ENCODE results near the gene FIGN. TPM values are rescaled to one million over a fixed set of nuclear protein-coding genes. Genes with fewer than 3 reads are reported as not detected.

Gene FIGN
- total RNA-seq, 1 donor from 2014 or later, result not detected

DNA sequence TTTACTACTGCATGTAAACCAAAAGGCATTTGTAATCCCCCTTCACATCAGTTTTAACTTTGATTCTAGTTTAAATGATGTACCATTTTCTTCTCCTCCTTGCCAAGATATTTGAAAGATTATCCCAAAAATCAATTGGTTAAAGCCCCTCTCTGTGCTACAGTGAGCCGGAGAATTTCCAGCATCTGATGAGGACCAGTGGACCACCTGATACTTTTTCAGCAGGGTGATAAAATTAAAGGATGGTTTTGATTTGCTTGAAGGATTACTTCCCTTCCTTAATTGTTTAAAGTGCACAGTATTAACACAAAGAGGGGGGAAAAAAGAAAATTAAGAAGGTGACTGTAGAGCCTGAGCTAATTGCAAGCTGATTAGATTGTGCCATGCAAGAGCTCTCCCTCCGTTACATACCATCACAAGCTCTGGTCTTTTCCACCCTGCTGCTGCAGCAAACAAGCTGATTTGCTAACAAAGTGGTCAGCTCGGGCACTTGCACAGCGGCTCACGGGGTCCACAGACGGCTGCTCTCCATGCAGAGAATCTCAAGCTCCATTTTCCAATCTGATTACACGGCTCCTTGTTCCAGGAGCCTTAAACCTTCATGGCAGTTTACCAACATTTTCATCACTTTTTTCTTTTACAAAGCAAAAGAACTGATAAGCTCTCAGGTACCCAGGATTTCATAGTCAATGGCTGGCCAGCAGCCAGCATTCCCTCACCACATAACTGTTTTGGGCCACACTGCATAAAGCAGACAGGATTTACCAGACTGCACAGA is 22.1 kb downstream of the FIGN start:
- Mint-ChIP-seq H3K9me3 (no peaks in the 10 kb centered on the region), H3K4me3 (no peak overlapping the region), H3K4me1 (no peaks in the 10 kb centered on the region), H3K27ac (no peak overlapping the region), H3K36me3 (ENCODE audit: low read depth) (no peaks in the 10 kb centered on the region), H3K27me3 (no peaks in the 10 kb centered on the region)
- CTCF ChIA-PET, result no interaction called here
- POLR2A ChIA-PET, result no interaction called here
- TF ChIP-seq, protein P1, sequence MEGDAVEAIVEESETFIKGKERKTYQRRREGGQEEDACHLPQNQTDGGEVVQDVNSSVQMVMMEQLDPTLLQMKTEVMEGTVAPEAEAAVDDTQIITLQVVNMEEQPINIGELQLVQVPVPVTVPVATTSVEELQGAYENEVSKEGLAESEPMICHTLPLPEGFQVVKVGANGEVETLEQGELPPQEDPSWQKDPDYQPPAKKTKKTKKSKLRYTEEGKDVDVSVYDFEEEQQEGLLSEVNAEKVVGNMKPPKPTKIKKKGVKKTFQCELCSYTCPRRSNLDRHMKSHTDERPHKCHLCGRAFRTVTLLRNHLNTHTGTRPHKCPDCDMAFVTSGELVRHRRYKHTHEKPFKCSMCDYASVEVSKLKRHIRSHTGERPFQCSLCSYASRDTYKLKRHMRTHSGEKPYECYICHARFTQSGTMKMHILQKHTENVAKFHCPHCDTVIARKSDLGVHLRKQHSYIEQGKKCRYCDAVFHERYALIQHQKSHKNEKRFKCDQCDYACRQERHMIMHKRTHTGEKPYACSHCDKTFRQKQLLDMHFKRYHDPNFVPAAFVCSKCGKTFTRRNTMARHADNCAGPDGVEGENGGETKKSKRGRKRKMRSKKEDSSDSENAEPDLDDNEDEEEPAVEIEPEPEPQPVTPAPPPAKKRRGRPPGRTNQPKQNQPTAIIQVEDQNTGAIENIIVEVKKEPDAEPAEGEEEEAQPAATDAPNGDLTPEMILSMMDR (IDR thresholded peaks at IDR 0.05), result no peak
- DNase-seq (no peak), ATAC-seq (ENCODE audit: low read depth) (no peak)
- intact Hi-C loops (cut with micrococcal nuclease), result no loop called here

DNA sequence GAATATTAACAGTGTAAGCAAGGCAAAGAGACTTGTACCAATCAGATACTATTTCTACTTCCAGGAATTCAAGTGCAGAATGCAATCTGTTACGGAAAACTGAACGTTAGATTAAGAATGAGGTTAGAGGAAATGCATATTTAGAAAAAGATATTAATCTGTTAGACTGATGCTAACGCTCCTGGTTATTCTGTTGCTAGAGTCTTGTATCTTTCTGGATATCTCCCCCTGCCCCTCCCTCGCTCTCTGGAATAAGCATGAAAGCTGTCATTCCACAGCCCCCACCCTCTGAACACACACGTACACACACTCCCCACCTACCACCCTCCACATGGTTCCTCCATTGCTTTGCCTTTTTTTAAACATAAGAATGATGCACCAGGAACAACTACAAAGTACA is 24.1 kb downstream of the FIGN start:
- H3K9me3 Mint-ChIP-seq, result no peaks in the 10 kb centered on the region
- CTCF ChIA-PET, result no interaction called here
- H3K4me1 Mint-ChIP-seq, result no peaks in the 10 kb centered on the region
- no peaks in the 10 kb centered on the region for H3K36me3 Mint-ChIP-seq (ENCODE audit: low read depth)
- DNase-seq (no peak), ATAC-seq (ENCODE audit: low read depth) (no peak)
- H3K4me3 Mint-ChIP-seq, result no peak overlapping the region
- TF ChIP-seq, protein P1 (IDR thresholded peaks at IDR 0.05), result no peak
- intact Hi-C loops (cut with micrococcal nuclease), result no loop called here
- POLR2A ChIA-PET, result no interaction called here
- no peaks in the 10 kb centered on the region for H3K27me3 Mint-ChIP-seq
- H3K27ac Mint-ChIP-seq, result no peak overlapping the region

- POLR2A ChIA-PET, result no interaction called here
- intact Hi-C loops (cut with micrococcal nuclease), result no loop called here
- TF ChIP-seq, protein P1 (IDR thresholded peaks at IDR 0.05), result no peak
- Mint-ChIP-seq H3K27ac (no peak overlapping the region), H3K27me3 (no peaks in the 10 kb centered on the region), H3K4me3 (no peak overlapping the region), H3K4me1 (no peaks in the 10 kb centered on the region), H3K36me3 (ENCODE audit: low read depth) (no peaks in the 10 kb centered on the region), H3K9me3 (no peaks in the 10 kb centered on the region)
- DNase-seq (no peak), ATAC-seq (ENCODE audit: low read depth) (no peak)
- CTCF ChIA-PET, result no interaction called here
Observed at GRCh38 chr2:163711258-163711657, 24.6 kb downstream of the FIGN start.

DNA sequence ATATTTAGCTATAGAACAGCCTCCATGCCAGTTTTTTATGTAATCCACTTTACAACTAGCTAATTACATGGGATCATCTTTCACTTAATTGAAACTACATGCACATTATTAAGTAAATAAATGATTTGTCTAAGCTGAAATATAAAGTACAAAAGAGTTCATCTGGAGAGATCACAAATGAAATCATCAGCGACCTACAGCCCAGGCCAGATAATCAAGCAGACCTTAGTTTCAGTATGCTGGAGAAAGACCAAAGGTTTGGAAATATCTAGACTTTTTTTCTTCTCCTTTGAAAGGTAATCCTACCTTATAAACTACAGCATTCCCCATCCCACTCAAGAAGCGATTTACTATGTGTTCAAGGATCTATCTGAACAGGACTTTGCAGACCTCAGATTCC is 26.5 kb downstream of the FIGN start:
- DNase-seq, result no peak
- H3K4me3 Mint-ChIP-seq, result no peak overlapping the region
- ChIA-PET POLR2A (no interaction called here), CTCF (no interaction called here)
- H3K4me1 Mint-ChIP-seq, result no peaks in the 10 kb centered on the region
- no peaks in the 10 kb centered on the region for H3K9me3 Mint-ChIP-seq
- ATAC-seq (ENCODE audit: low read depth), result no peak
- TF ChIP-seq, protein P1 (IDR thresholded peaks at IDR 0.05), result no peak
- intact Hi-C loops (cut with micrococcal nuclease), result no loop called here
- H3K27ac Mint-ChIP-seq, result no peak overlapping the region
- H3K27me3 Mint-ChIP-seq, result no peaks in the 10 kb centered on the region
- no peaks in the 10 kb centered on the region for H3K36me3 Mint-ChIP-seq (ENCODE audit: low read depth)

DNA sequence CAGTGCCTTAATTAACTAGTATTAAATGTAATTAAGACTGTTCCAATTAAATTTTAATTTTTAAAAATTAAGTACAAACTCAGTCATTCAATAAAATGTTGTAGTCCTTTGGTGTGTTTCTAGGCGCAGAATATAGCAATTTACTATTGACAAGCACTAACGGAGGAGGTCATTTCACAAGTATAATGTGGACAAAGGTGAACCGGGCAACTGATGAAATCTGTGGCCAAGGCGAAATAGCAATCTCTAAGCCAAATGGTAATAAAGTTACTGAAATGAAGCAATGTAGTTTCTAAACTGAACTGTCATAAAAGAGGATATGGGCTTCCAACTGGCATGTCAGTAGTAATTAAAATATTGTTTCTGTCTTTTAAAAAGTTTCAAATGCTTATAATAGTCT is 27.5 kb downstream of the FIGN start:
- intact Hi-C loops (cut with micrococcal nuclease), result no loop called here
- DNase-seq (no peak), ATAC-seq (ENCODE audit: low read depth) (no peak)
- CTCF ChIA-PET, result no interaction called here
- POLR2A ChIA-PET, result no interaction called here
- H3K36me3 Mint-ChIP-seq (ENCODE audit: low read depth), result no peaks in the 10 kb centered on the region
- H3K4me3 Mint-ChIP-seq, result no peak overlapping the region
- no peak overlapping the region for H3K27ac Mint-ChIP-seq
- TF ChIP-seq, protein P1 (IDR thresholded peaks at IDR 0.05), result no peak
- H3K4me1 Mint-ChIP-seq, result no peaks in the 10 kb centered on the region
- H3K27me3 Mint-ChIP-seq, result no peaks in the 10 kb centered on the region
- H3K9me3 Mint-ChIP-seq, result no peaks in the 10 kb centered on the region

All from activated B cell treated with CpG ODN at 0.5 μM for 24 hours (primary cell).